HS-27A (cell line): ENCODE results near the gene CRYBA2.

Experiments
- DNase-seq: peaks from one replicate; pipeline ENCODE4 v3.0.0-alpha.2; 2012; ENCODE audit warnings: low read depth, missing footprints

Gene CRYBA2

GRCh38 chr2:218999021-218999880 is 6.0 kb upstream of the CRYBA2 start:
- DNase-seq = no peak

- no peak for DNase-seq
Observed at GRCh38 chr2:218998414-218999002, 5.3 kb upstream of the CRYBA2 start.

- DNase-seq = no peak
Observed at GRCh38 chr2:218997731-218998130, 4.5 kb upstream of the CRYBA2 start.

GRCh38 chr2:218996937-218997336 is 3.7 kb upstream of the CRYBA2 start:
- DNase-seq = no peak

- peak; percentile 19 for DNase-seq
Observed at GRCh38 chr2:218995972-218996711, 2.9 kb upstream of the CRYBA2 start.

GRCh38 chr2:218995561-218995960 is 2.3 kb upstream of the CRYBA2 start:
- no peak for DNase-seq

GRCh38 chr2:218992703-218993344 is 398 bp downstream of the CRYBA2 start:
- no peak for DNase-seq

GRCh38 chr2:218992196-218992595 is 1.0 kb downstream of the CRYBA2 start:
- no peak for DNase-seq

GRCh38 chr2:218991674-218992168 is 1.5 kb downstream of the CRYBA2 start:
- no peak for DNase-seq

GRCh38 chr2:218990612-218991011 is 2.6 kb downstream of the CRYBA2 start:
- DNase-seq = no peak

GRCh38 chr2:218990052-218990451 is 3.2 kb downstream of the CRYBA2 start:
- DNase-seq = no peak

- no peak for DNase-seq
Observed at GRCh38 chr2:218988650-218989049, 4.6 kb downstream of the CRYBA2 start.

GRCh38 chr2:218988164-218988563 is 5.1 kb downstream of the CRYBA2 start:
- DNase-seq = no peak

GRCh38 chr2:218986148-218986761 is 7.0 kb downstream of the CRYBA2 start:
- DNase-seq = no peak

- no peak for DNase-seq
Observed at GRCh38 chr2:218985325-218986091, 7.7 kb downstream of the CRYBA2 start.

- DNase-seq = no peak
Observed at GRCh38 chr2:218985021-218985324, 8.2 kb downstream of the CRYBA2 start, which contains the start of gene FEV. Gene FEV, minus strand, starts transcription at chr2:218985184. Its CDS starts 109 bp downstream, at chr2:218985075.

GRCh38 chr2:218984239-218985020 is 8.8 kb downstream of the CRYBA2 start:
- DNase-seq = no peak

- no peak for DNase-seq
Observed at GRCh38 chr2:218983934-218984238, 9.3 kb downstream of the CRYBA2 start.

- no peak for DNase-seq
Observed at GRCh38 chr2:218983263-218983933, 9.8 kb downstream of the CRYBA2 start.
